HepG2 (cell line): ENCODE data around the gene STUB1. TPM values are rescaled to one million over a fixed set of nuclear protein-coding genes. Genes with fewer than 3 reads are reported as not detected.

Experiments used
- GATAD2A ChIP-seq: IDR thresholded peaks from 2 replicates; pipeline ENCODE4 v1.6.1; 2016
- HNF4G ChIP-seq, 2 experiments: sonication (generic) in 1 of 2; formaldehyde crosslinking in 1 of 2; IDR thresholded peaks; 2 replicates each; pipeline versions ENCODE4 v1.4.0 to v1.6.1; 2011 to 2020; ENCODE audit warnings: borderline replicate concordance in 2 of 2, low read depth in 2 of 2, mild to moderate bottlenecking in 2 of 2, low read length in 1 of 2, missing genetic modification reagents in 1 of 2, moderate library complexity in 1 of 2
- MAZ ChIP-seq, 2 experiments: sonication (generic) in 1 of 2; formaldehyde crosslinking in 1 of 2; IDR thresholded peaks; 2 replicates each; pipeline versions ENCODE4 v1.5.0 to v1.6.1; 2012 to 2020; ENCODE audit warnings: low read depth in 2 of 2, mild to moderate bottlenecking in 2 of 2, borderline replicate concordance in 1 of 2, improper control_type of control experiment in 1 of 2, low read length in 1 of 2, missing genetic modification reagents in 1 of 2, moderate library complexity in 1 of 2
- PHB2 ChIP-seq: fragments of 450-650 bp; IDR thresholded peaks from 2 replicates; pipeline ENCODE4 v1.6.1; 2018; ENCODE audit not compliant: partially characterized antibody
- SMYD3 ChIP-seq: sonication (generic); formaldehyde crosslinking; IDR thresholded peaks from 2 replicates; pipeline ENCODE4 v1.8.1; 2023; ENCODE audit warnings: mild to moderate bottlenecking, missing genetic modification reagents
- ZNF276 ChIP-seq: sonication (generic); formaldehyde crosslinking; IDR thresholded peaks from 2 replicates; pipeline ENCODE4 v1.4.0; 2020; ENCODE audit warnings: mild to moderate bottlenecking, low read depth, missing genetic modification reagents
- ZNF382 ChIP-seq: sonication (generic); formaldehyde crosslinking; IDR thresholded peaks from 2 replicates; pipeline ENCODE4 v1.5.0; 2020; ENCODE audit warnings: missing genetic modification reagents, mild to moderate bottlenecking, borderline replicate concordance
- ZNF891 ChIP-seq: sonication (generic); formaldehyde crosslinking; IDR thresholded peaks from 2 replicates; pipeline ENCODE4 v1.5.0; 2020; ENCODE audit warnings: mild to moderate bottlenecking, missing genetic modification reagents
- ZSCAN20 ChIP-seq: sonication (generic); formaldehyde crosslinking; IDR thresholded peaks from 2 replicates; pipeline ENCODE4 v1.4.0; 2020; ENCODE audit warnings: missing genetic modification reagents, mild to moderate bottlenecking, borderline replicate concordance
- polyA plus RNA-seq, 8 experiments: library from polyadenylated mRNA; depleted of rRNA in 3 of 8; stranded (reverse) in 7 of 8; unstranded in 1 of 8; fragments of >200 nt; fragmentation: Illumina TruSeq in 4 of 8; extraction: Trizol in 4 of 8; gene quantifications; 2 replicates each; pipeline versions ENCODE4 v1.2.1 to v1.2.3, GENCODE V29; 2011 to 2016; ENCODE audit warnings: low read depth in 4 of 8, missing spikeins in 1 of 8, mixed read lengths in 1 of 8; ENCODE audit not compliant: insufficient read depth in 1 of 8
- total RNA-seq, 5 experiments: library from RNA; depleted of rRNA; stranded (reverse); fragments of >200 nt; fragmentation: Illumina TruSeq; extraction: Trizol; gene quantifications; 2 replicates each; pipeline ENCODE4 v1.2.3, GENCODE V29; 2016; ENCODE audit warnings: low read depth in 1 of 5
- TF ChIP-seq, protein P1 (sequence below): sonication (generic); formaldehyde crosslinking; IDR thresholded peaks from 2 replicates; pipeline ENCODE4 v1.4.0; 2020; ENCODE audit warnings: mild to moderate bottlenecking, missing genetic modification reagents
- TF ChIP-seq, protein P2 (sequence below): sonication (generic); formaldehyde crosslinking; IDR thresholded peaks from 2 replicates; pipeline ENCODE4 v1.4.0; 2020; ENCODE audit warnings: mild to moderate bottlenecking, missing genetic modification reagents
- TF ChIP-seq, protein P3 (sequence below): sonication (generic); formaldehyde crosslinking; IDR thresholded peaks from 2 replicates; pipeline ENCODE4 v1.4.0; 2020; ENCODE audit warnings: missing genetic modification reagents
- TF ChIP-seq, protein P4 (sequence below): IDR thresholded peaks from 2 replicates; pipeline ENCODE4 v1.6.1; 2018; ENCODE audit warnings: missing genetic modification reagents

Gene STUB1
- total and polyA plus RNA-seq, 2 of the 13 experiments (the other 11 are each of a cell fraction or from before 2014, with no cell fraction given): 52.9 to 78.2 TPM

DNA sequence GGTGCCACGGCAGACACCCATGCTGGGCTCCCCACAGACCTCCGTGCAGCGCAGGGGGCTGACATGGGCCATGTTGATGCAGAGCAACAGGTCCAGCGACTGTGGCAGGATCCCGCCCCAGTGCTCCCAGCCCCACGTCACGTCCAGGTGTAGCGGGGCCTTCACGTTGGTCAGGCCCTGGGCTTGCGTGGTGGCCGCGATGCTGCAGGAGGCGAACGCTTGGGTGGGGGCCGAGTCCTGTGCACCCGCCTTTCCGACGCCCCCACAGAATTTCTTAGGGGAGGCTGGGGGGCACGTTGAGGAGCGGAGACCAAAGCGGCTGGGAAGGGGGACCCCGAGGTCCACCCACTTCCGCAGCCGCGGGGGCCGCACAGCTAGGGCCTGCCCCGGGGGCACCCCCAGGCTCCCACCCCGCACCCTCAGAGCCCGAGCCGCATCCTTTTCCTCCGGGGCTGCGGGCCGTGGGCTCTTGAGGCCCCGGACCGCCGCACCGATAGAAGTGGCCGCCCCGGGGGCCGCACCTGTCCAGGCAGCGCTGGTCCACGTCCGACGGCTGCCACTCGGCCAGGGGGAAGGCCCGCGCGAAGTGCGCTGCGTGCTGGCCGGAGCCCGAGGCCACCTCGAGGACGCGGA, 44.5 kb upstream of the STUB1 start (continued):
- TF ChIP-seq, protein P1, sequence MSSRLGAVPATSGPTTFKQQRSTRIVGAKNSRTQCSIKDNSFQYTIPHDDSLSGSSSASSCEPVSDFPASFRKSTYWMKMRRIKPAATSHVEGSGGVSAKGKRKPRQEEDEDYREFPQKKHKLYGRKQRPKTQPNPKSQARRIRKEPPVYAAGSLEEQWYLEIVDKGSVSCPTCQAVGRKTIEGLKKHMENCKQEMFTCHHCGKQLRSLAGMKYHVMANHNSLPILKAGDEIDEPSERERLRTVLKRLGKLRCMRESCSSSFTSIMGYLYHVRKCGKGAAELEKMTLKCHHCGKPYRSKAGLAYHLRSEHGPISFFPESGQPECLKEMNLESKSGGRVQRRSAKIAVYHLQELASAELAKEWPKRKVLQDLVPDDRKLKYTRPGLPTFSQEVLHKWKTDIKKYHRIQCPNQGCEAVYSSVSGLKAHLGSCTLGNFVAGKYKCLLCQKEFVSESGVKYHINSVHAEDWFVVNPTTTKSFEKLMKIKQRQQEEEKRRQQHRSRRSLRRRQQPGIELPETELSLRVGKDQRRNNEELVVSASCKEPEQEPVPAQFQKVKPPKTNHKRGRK (CRISPR knock-in tag): no peak
- TF ChIP-seq, protein P2, sequence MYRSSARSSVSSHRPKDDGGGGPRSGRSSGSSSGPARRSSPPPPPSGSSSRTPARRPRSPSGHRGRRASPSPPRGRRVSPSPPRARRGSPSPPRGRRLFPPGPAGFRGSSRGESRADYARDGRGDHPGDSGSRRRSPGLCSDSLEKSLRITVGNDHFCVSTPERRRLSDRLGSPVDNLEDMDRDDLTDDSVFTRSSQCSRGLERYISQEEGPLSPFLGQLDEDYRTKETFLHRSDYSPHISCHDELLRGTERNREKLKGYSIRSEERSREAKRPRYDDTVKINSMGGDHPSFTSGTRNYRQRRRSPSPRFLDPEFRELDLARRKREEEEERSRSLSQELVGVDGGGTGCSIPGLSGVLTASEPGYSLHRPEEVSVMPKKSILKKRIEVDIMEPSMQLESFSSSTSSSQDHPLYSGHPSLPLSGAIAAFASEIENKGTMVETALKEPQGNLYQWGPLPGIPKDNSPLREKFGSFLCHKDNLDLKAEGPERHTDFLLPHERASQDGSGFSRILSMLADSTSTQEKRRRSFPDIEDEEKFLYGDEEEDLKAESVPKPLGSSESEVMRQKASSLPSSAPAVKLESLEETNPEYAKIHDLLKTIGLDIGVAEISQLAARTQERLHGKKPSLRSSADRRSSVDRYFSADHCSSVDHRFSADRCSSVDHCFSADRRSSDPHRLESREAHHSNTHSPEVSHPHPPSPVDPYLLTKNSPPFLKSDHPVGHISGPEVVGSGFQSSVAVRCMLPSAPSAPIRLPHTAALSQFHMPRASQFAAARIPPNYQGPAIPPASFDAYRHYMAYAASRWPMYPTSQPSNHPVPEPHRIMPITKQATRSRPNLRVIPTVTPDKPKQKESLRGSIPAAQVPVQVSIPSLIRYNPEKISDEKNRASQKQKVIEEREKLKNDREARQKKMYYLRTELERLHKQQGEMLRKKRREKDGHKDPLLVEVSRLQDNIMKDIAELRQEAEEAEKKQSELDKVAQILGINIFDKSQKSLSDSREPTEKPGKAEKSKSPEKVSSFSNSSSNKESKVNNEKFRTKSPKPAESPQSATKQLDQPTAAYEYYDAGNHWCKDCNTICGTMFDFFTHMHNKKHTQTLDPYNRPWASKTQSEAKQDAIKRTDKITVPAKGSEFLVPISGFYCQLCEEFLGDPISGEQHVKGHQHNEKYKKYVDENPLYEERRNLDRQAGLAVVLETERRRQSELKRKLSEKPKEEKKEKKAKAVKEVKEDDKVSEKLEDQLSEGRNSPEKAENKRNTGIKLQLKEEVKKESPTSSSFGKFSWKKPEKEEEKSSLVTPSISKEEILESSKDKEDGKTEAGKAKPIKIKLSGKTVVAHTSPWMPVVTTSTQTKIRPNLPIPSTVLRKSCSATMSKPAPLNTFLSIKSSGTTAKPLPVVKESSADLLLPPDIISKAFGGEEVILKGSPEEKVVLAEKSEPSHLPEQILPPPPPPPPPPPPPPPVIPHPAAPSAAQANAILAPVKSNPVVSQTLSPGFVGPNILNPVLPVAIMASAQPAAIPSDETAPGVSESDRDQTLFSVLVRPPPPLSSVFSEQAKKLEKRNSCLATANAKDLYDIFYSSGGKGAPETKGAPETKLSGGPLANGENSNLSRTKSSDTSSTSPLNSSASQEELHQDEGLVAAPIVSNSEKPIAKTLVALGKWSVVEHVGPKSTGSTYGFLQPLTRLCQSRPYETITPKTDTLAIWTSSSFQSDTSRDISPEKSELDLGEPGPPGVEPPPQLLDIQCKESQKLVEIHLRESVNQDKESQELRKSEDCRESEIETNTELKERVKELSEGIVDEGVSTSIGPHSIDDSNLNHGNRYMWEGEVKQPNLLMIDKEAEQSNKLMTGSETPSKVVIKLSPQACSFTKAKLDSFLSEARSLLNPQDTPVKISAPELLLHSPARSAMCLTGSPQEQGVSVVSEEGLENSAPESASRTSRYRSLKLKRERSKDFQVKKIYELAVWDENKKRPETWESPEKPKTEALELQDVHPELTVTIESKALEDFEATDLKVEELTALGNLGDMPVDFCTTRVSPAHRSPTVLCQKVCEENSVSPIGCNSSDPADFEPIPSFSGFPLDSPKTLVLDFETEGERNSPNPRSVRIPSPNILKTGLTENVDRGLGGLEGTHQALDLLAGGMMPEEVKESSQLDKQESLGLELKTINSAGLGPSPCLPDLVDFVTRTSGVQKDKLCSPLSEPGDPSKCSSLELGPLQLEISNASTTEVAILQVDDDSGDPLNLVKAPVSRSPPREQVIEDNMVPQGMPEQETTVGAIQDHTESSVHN (CRISPR knock-in tag): no peak
- TF ChIP-seq ZNF382 (CRISPR knock-in tag): no peak
- no peak for TF ChIP-seq GATAD2A (CRISPR knock-in tag)
- TF ChIP-seq, protein P3, sequence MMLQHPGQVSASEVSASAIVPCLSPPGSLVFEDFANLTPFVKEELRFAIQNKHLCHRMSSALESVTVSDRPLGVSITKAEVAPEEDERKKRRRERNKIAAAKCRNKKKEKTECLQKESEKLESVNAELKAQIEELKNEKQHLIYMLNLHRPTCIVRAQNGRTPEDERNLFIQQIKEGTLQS (CRISPR knock-in tag): no peak
- no peak for TF ChIP-seq SMYD3 (CRISPR knock-in tag)
- TF ChIP-seq ZSCAN20 (CRISPR knock-in tag): 0 out of 2 replicates have a peak, but pooled peaks have one; percentile 49
- TF ChIP-seq HNF4G (IDR thresholded peaks at IDR 0.05; ENCODE audit: borderline replicate concordance, low read depth, low read length): no peak
- TF ChIP-seq HNF4G (CRISPR knock-in tag; IDR thresholded peaks at IDR 0.05; ENCODE audit: borderline replicate concordance, low read depth): no peak
- peak; percentile 1; the same call in 1 of the 2 replicates for TF ChIP-seq ZNF891 (CRISPR knock-in tag)
- TF ChIP-seq, protein P4, sequence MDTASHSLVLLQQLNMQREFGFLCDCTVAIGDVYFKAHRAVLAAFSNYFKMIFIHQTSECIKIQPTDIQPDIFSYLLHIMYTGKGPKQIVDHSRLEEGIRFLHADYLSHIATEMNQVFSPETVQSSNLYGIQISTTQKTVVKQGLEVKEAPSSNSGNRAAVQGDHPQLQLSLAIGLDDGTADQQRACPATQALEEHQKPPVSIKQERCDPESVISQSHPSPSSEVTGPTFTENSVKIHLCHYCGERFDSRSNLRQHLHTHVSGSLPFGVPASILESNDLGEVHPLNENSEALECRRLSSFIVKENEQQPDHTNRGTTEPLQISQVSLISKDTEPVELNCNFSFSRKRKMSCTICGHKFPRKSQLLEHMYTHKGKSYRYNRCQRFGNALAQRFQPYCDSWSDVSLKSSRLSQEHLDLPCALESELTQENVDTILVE (CRISPR knock-in tag): no peak
- no peak for TF ChIP-seq ZNF276
- no peak for TF ChIP-seq MAZ (IDR thresholded peaks at IDR 0.05; ENCODE audit: borderline replicate concordance, low read depth, low read length)
- TF ChIP-seq MAZ (CRISPR knock-in tag; IDR thresholded peaks at IDR 0.05; ENCODE audit: low read depth): no peak
- TF ChIP-seq PHB2: no peak
